SK-N-MC (cell line): Measurements from ENCODE around the gene CES4A.

ENCODE experiments used
- DNase-seq: peaks from one replicate; pipeline ENCODE4 v3.0.0-alpha.2; 2011; ENCODE audit warnings: low read depth, low spot score
- H3K27ac ChIP-seq: fragments of 200-600 bp; sonication (generic); 2 replicates; pipeline ENCODE4 v1.5.1; 2016; ENCODE audit warnings: mixed run types
- H3K36me3 ChIP-seq: fragments of 200-600 bp; sonication (generic); 2 replicates; pipeline ENCODE4 v1.6.1; 2017; ENCODE audit warnings: antibody characterized with exemption, low read length, mixed read lengths; ENCODE audit not compliant: insufficient read depth
- H3K4me3 ChIP-seq: fragments of 200-600 bp; sonication (generic); 2 replicates; pipeline ENCODE4 v1.5.1; 2016
- H3K9ac ChIP-seq: fragments of 200-600 bp; sonication (generic); 2 replicates; pipeline ENCODE4 v1.8.0; 2017; ENCODE audit warnings: mixed run types, mixed read lengths; ENCODE audit not compliant: insufficient read length
- H3K9me3 ChIP-seq: fragments of 200-600 bp; sonication (generic); 2 replicates; pipeline ENCODE4 v1.6.1; 2017; ENCODE audit warnings: low read depth, mild to moderate bottlenecking, antibody characterized with exemption, low read length, moderate library complexity, mixed read lengths
- EZH2 ChIP-seq: fragments of 200-600 bp; sonication (generic); IDR thresholded peaks from one replicate; pipeline ENCODE4 v1.6.1; 2017; ENCODE audit warnings: antibody characterized with exemption
- FOXP2 ChIP-seq: optimal IDR thresholded peaks from 2 replicates; pipeline ENCODE3; 2011; ENCODE audit warnings: mild to moderate bottlenecking, moderate library complexity; ENCODE audit not compliant: insufficient read depth; ENCODE audit errors: extremely low read length, control extremely low read depth
- POLR2AphosphoS5 ChIP-seq: IDR thresholded peaks from 2 replicates; pipeline ENCODE4 v1.6.1; 2012; ENCODE audit warnings: mild to moderate bottlenecking, low read depth, low read length, borderline replicate concordance

The CES4A gene

DNA sequence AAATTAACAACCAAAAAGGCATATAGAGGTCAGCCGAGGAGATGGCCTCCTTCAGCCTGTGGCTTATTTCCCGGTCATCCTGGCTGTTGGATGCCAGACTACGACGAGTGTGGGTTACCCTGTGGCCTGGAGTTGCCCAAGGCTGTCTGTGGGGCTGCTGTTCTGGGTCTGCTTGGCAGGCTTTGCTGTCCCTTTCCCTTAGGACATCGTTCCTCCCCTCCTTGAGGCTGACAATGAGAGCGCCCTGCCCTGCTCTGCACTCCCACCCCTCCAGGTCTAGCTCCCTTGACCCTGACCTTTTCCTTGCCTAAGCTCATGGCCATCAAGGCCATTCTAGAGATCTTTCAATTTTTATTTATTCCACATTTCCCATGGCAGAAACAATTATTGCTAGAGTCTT lies 38.7 kb downstream of the CES4A start:
- Histone ChIP-seq H3K4me3 (no peak overlapping the region), H3K36me3 (peaks cover 4% of the 10 kb centered on the region), H3K9me3 (no peaks in the 10 kb centered on the region), H3K27ac (no peak overlapping the region), H3K9ac (no peak overlapping the region)
- TF ChIP-seq POLR2AphosphoS5 (no peak), EZH2 (no peak), FOXP2 (no peak)
- DNase-seq, result no peak

DNA sequence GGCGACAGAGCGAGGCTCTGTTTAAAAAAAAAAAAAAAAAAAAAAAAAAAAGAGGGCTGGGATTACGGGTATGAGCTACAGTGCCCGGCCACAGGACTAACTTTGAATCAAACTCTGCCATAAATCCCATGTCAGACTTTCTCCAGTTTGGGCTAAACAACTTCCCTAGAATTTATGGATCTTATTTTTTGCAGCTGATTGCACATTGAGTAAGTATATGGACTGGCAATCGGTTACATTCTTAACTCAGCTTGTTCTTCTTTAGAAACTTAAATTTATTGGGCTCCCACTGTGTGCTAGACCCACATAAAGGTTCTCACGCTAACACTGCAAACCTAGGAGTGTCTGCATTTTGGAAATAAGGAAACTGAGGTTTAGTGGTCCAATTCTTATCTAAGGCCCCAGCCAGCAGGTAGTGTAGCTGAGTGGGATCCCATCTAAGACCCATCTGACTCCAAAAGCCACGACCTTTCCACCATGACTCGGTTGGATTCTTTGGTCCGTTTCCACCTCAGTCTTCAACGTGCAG lies 39.8 kb downstream of the CES4A start:
- Histone ChIP-seq H3K9ac (peak overlapping the region; percentile 78), H3K9me3 (no peaks in the 10 kb centered on the region), H3K4me3 (peak overlapping the region; percentile 80), H3K27ac (peak overlapping the region; percentile 89), H3K36me3 (peaks cover 12% of the 10 kb centered on the region)
- no peak for TF ChIP-seq POLR2AphosphoS5
- TF ChIP-seq EZH2, result no peak
- TF ChIP-seq FOXP2, result no peak
- DNase-seq, result no peak

DNA sequence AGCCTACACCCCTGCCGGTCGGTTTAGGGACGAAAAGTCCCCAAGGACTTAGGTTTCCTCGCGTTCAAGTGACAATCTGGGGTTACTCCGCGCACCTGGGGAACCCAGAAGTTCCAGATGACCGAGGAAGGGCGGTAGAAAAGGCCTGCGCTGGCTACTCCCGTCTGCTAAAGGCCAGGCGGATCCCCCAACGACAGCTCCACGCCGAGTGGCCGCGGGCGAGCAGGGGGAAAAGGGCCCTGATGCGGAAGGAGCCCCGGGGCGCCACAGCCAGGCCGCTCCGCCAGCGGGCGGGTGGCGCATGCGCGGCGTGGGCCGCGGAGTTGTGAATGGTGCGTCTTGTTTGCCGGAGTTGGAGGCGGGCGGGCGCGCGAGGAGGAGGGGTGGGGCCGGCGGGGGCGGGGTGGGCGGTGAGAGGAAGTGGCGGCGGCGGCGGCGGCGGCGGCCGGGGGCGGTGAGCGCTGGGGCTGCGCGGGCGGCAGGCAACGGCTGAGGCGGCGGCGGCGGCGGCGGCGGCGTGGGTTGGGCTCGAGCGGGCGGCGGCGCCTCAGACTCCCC lies 40.4 kb downstream of the CES4A start, which contains the start of gene CBFB:
Gene CBFB, plus strand, starts transcription at position 454 of the 558 bp plus-strand sequence. CDS start 259 bp downstream, outside the sequence.
- H3K9ac ChIP-seq, result peak within 1 kb of the TSS; percentile 82
- no peak for TF ChIP-seq EZH2
- peak; percentile 63; the same call in 1 of the 2 replicates for TF ChIP-seq POLR2AphosphoS5
- no peak for TF ChIP-seq FOXP2
- H3K27ac ChIP-seq, result peak within 1 kb of the TSS; percentile 89
- DNase-seq, result no peak
- peak within 1 kb of the TSS; percentile 82 for H3K4me3 ChIP-seq
- H3K36me3 ChIP-seq, result peaks cover 12% of the 10 kb centered on the region
- H3K9me3 ChIP-seq, result no peaks in the 10 kb centered on the region

DNA sequence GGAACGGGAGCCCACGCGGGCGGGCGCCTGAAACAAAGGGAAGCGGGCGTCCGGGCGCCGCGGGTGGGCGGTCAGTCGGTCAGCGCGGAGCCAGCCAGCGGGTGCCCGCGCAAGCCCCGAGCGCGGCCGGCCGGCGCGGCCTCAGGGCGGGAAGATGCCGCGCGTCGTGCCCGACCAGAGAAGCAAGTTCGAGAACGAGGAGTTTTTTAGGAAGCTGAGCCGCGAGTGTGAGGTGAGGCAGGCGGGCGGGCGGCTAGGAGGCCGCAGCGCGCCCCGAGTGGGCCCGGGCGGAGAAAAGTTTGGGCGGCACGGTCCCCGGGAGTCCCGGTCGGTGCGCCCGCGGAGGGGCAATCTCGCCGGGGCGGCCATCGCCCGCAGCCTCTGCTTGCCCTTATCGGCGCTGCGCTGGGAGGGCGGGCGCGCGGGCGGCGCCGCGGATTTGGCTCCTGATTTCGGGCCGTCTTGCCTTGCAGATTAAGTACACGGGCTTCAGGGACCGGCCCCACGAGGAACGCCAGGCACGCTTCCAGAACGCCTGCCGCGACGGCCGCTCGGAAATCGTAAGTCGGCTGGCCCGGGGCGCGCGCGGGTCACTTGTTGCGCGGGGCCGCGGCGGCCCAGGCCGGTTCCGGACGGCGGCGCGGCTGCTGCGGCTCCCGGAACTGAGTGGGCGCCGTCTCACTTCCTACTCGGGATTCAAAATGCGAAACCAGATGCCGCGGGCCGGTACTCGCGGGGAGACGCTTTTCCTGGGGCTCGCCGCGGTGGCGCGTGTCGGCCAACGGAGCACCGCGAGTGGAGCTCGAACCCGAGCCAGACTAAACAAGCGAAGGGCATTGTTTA lies 41.1 kb downstream of the CES4A start:
- peak overlapping the region; percentile 36; the same call in 1 of the 2 replicates for H3K27ac ChIP-seq
- H3K36me3 ChIP-seq, result peaks cover 14% of the 10 kb centered on the region
- DNase-seq, result no peak
- peak overlapping the region; percentile 82 for H3K9ac ChIP-seq
- H3K4me3 ChIP-seq, result peak overlapping the region; percentile 82
- TF ChIP-seq POLR2AphosphoS5 (no peak), FOXP2 (no peak), EZH2 (no peak)
- H3K9me3 ChIP-seq, result no peaks in the 10 kb centered on the region

DNA sequence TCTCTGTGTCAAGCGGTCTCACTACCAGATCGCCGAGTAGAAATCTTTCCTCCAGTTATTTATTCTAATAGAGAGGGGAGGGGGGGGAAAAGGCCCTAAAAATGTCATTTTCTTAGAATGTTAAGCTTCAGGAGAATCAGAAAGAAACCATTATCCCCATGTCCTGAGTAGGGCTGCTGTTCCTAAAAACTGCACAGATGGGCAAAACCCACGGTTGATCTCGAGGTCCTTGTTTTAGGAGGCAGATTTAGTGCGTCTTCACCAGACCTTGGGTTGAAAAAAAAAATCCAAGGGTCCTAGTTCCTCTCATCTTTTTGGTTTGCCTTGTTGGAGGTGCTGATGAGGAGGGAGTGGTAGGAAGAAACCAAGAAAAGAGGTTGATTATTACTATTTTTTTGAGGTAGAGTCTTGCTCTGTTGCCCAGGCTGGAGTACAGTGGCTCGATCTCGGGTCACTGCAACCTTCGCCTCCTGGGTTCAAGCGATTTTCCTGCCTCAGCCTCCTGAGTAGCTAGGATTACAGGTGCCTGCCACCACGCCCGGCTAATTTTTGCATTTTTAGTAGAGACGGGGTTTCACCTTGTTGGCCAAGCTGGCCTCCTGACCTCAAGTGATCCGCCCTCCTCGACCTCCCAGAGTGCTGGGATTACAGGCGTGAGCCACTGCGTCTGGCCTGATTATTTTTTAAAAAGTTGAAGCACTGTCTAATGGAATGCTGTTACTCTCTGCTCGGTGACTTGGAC lies 42.0 kb downstream of the CES4A start:
- no peak for DNase-seq
- no peak for TF ChIP-seq EZH2
- no peak for TF ChIP-seq FOXP2
- no peak for TF ChIP-seq POLR2AphosphoS5
- peak overlapping the region; percentile 82 for H3K9ac ChIP-seq
- H3K4me3 ChIP-seq, result peak overlapping the region; percentile 82
- H3K9me3 ChIP-seq, result no peaks in the 10 kb centered on the region
- peaks cover 14% of the 10 kb centered on the region for H3K36me3 ChIP-seq
- no peak overlapping the region for H3K27ac ChIP-seq

DNA sequence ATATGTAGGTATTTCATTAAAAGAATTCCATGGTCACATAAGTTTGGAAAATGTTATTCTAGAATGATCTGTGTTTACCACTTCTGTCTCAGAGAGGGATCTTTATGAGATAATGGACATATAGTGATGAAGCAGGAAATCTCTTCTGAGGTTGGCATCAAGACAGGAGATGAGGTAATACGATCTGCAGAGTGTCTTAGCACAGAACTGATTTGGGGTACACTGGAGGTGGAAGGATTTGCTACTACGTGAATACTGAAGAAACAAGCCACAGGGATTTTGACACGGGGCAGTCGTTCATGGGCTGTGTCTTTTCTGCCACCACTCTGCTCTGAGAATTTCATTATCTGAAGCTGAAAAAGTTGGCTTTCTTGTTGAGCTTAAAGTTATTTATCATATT lies 46.1 kb downstream of the CES4A start:
- H3K27ac ChIP-seq, result peak overlapping the region; percentile 60
- no peak for DNase-seq
- peaks cover 35% of the 10 kb centered on the region for H3K36me3 ChIP-seq
- TF ChIP-seq POLR2AphosphoS5 (no peak), FOXP2 (no peak), EZH2 (no peak)
- H3K9ac ChIP-seq, result no peak overlapping the region
- no peaks in the 10 kb centered on the region for H3K9me3 ChIP-seq
- no peak overlapping the region for H3K4me3 ChIP-seq

DNA sequence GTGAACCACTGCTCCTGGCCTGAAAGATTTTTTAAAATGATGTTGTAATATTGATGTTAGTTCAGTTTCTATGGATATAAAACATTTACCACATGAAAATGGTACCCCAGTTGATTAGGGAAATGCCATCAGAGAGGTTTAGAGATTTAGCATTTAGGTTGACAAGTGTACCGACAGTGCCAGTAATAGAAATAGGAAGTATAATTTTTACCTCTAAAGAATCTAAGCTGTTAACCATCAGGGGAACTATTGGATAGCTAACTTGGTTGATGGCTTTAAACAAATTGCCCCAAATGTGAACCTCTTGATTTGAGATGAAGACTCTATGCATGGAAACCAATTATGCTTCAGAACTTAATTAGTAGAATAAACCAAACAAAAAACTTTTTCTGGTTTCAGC lies 47.0 kb downstream of the CES4A start:
- Histone ChIP-seq H3K9me3 (no peaks in the 10 kb centered on the region), H3K9ac (no peak overlapping the region), H3K27ac (peak overlapping the region; percentile 38), H3K4me3 (no peak overlapping the region), H3K36me3 (peaks cover 40% of the 10 kb centered on the region)
- DNase-seq, result no peak
- TF ChIP-seq POLR2AphosphoS5 (no peak), EZH2 (no peak)

DNA sequence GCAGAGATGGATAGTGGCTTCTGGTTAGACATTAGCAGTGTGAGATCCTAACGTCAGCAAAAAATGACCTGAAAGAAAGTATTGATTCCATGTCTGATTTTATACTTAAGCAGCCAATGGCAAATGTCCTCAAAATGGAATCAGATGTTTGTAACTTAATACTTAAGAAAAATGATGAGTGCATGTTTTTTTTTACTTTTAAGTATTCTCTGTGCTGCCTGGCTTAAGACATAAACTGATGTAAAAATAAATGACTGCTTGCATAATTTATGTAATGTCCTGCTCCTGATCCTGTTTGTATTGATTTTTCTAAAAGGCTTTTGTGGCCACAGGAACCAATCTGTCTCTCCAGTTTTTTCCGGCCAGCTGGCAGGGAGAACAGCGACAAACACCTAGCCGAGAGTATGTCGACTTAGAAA lies 47.9 kb downstream of the CES4A start:
- Histone ChIP-seq H3K9ac (no peak overlapping the region), H3K36me3 (peaks cover 45% of the 10 kb centered on the region), H3K4me3 (peak overlapping the region; percentile 43), H3K27ac (peak overlapping the region; percentile 85), H3K9me3 (no peaks in the 10 kb centered on the region)
- no peak for DNase-seq
- TF ChIP-seq FOXP2 (no peak), EZH2 (no peak), POLR2AphosphoS5 (no peak)
